Keratinocyte (primary cell): ENCODE data around the gene SLFN14. TPM values are rescaled to one million over a fixed set of nuclear protein-coding genes. Genes with fewer than 3 reads are reported as not detected.
"Not testable (repeated sequence)": the region's sequence is repeated elsewhere in the genome, so short reads cannot be mapped to it uniquely, and the experiment has no call there.

Source experiments
- DNase-seq: peaks from one replicate; pipeline ENCODE4 v3.0.0-alpha.2; 2011; ENCODE audit warnings: low read depth, missing footprints, low spot score
- FAIRE-seq: peaks from 2 replicates; lab custom pipeline; 2011; peaks lifted over from hg19 to GRCh38; lab: Jason Lieb, UNC
- H2AFZ ChIP-seq: 2 replicates; pipeline ENCODE4 v1.6.0; 2012; ENCODE audit warnings: low read length, control low read depth, inconsistent platforms; ENCODE audit not compliant: control insufficient read depth
- H3K27ac ChIP-seq: 2 replicates; pipeline ENCODE4 v1.5.1; 2011; ENCODE audit warnings: low read length; ENCODE audit not compliant: control insufficient read depth, insufficient read depth
- H3K27me3 ChIP-seq: 3 replicates; pipeline ENCODE4 v1.6.0; 2011; ENCODE audit warnings: low read length; ENCODE audit not compliant: control insufficient read depth, insufficient read depth; ENCODE audit errors: extremely low read depth
- H3K36me3 ChIP-seq, 2 experiments: 2 replicates in 1 of 2; 3 replicates in 1 of 2; pipeline ENCODE4 v1.5.1; 2011; ENCODE audit warnings: low read length in 2 of 2, mild to moderate bottlenecking in 1 of 2; ENCODE audit not compliant: control insufficient read depth in 2 of 2, insufficient read depth in 2 of 2; ENCODE audit errors: extremely low read depth in 1 of 2
- H3K4me1 ChIP-seq: 3 replicates; pipeline ENCODE4 v1.5.1; 2011; ENCODE audit warnings: low read length; ENCODE audit not compliant: control insufficient read depth, insufficient read depth; ENCODE audit errors: extremely low read depth
- H3K4me2 ChIP-seq: 3 replicates; pipeline ENCODE4 v1.6.0; 2011; ENCODE audit warnings: low read depth, low read length; ENCODE audit not compliant: control insufficient read depth, insufficient read depth; ENCODE audit errors: extremely low read depth
- H3K4me3 ChIP-seq, 3 experiments: fragments of 200-600 bp in 1 of 3; sonication (generic) in 1 of 3; 2 replicates in 2 of 3; 3 replicates in 1 of 3; pipeline ENCODE4 v1.5.1; 2011 to 2016; ENCODE audit warnings: low read length in 3 of 3, mild to moderate bottlenecking in 3 of 3, control low read depth in 2 of 3, inconsistent platforms in 1 of 3, low read depth in 1 of 3, mixed read lengths in 1 of 3, mixed run types in 1 of 3, moderate library complexity in 1 of 3; ENCODE audit not compliant: control insufficient read depth in 2 of 3, insufficient read depth in 2 of 3; ENCODE audit errors: extremely low read depth in 1 of 3
- H3K79me2 ChIP-seq: 2 replicates; pipeline ENCODE4 v1.6.0; 2012; ENCODE audit warnings: low read length; ENCODE audit not compliant: control insufficient read depth, insufficient read depth
- H3K9ac ChIP-seq: 3 replicates; pipeline ENCODE4 v1.6.0; 2011; ENCODE audit warnings: low read length; ENCODE audit not compliant: control insufficient read depth, insufficient read depth; ENCODE audit errors: extremely low read depth
- H3K9me1 ChIP-seq: 3 replicates; pipeline ENCODE4 v1.6.0; 2011; ENCODE audit warnings: low read length; ENCODE audit not compliant: control insufficient read depth, insufficient read depth; ENCODE audit errors: extremely low read depth
- H3K9me3 ChIP-seq: 2 replicates; pipeline ENCODE4 v1.5.1; 2012; ENCODE audit warnings: low read depth, low read length; ENCODE audit not compliant: control insufficient read depth
- H4K20me1 ChIP-seq: 3 replicates; pipeline ENCODE4 v1.6.0; 2011; ENCODE audit warnings: low read length; ENCODE audit not compliant: control insufficient read depth, insufficient read depth; ENCODE audit errors: extremely low read depth
- EZH2 ChIP-seq: IDR thresholded peaks from one replicate; pipeline ENCODE4 v1.6.1; 2012; ENCODE audit warnings: inconsistent platforms, mild to moderate bottlenecking, low read length, moderate library complexity
- dilution Hi-C: fragments of 300-500 bp; cut with MboI; formaldehyde crosslinking; loops from one replicate; pipeline ENCODE4 v1.7.0; 2020; ENCODE audit warnings: low sequenced_read_pairs; ENCODE audit not compliant: extremely low pct_ligation_motif_present
- polyA plus RNA-seq, 5 experiments: library from polyadenylated mRNA; depleted of rRNA in 3 of 5; stranded (reverse) in 3 of 5; stranded (forward) in 1 of 5; unstranded in 1 of 5; fragments of >200 nt; gene quantifications; 1 replicate in 1 of 5; 2 replicates in 3 of 5; 3 replicates in 1 of 5; pipeline versions ENCODE4 v1.2.1 to v1.2.3, GENCODE V29; 2011 to 2012; ENCODE audit warnings: missing spikeins in 2 of 5, low read depth in 1 of 5, low replicate concordance in 1 of 5
- TF ChIP-seq, protein P1 (sequence below), 3 experiments: IDR thresholded peaks in 1 of 3; conservative IDR thresholded peaks in 1 of 3; optimal IDR thresholded peaks in 1 of 3; 2 replicates in 2 of 3; 3 replicates in 1 of 3; pipeline versions ENCODE3 to v1.5.1; 2011; ENCODE audit warnings: low read length in 3 of 3, mild to moderate bottlenecking in 3 of 3, moderate library complexity in 2 of 3, control low read depth in 1 of 3, inconsistent platforms in 1 of 3; ENCODE audit not compliant: insufficient read depth in 2 of 3; ENCODE audit errors: extremely low read depth in 1 of 3

The SLFN14 gene
- polyA plus RNA-seq, 1 donor (not counting 4 experiments of a cell fraction or from before 2014, with no cell fraction given) = not detected

DNA sequence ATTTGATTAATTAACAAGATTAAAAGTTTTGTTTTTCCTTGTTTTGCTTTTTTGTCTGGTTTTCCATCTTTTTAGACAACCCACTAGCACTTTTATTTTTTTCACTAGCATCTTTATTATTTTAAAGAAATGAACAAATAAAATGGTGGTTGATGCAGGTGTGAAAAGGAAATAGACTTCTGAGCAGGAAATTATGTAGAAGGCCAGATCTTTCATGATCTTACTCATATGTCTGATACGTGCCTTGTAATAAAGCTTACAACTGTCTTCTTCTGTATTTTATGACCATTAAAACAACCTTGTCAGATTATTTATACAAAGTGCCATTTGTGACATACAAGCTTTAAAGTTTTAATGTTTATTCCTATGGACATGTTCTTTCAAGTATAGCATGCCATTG lies 29.5 kb downstream of the SLFN14 start:
- dilution Hi-C loops = no loop called here
- no peak for TF ChIP-seq EZH2
- TF ChIP-seq, protein P1, sequence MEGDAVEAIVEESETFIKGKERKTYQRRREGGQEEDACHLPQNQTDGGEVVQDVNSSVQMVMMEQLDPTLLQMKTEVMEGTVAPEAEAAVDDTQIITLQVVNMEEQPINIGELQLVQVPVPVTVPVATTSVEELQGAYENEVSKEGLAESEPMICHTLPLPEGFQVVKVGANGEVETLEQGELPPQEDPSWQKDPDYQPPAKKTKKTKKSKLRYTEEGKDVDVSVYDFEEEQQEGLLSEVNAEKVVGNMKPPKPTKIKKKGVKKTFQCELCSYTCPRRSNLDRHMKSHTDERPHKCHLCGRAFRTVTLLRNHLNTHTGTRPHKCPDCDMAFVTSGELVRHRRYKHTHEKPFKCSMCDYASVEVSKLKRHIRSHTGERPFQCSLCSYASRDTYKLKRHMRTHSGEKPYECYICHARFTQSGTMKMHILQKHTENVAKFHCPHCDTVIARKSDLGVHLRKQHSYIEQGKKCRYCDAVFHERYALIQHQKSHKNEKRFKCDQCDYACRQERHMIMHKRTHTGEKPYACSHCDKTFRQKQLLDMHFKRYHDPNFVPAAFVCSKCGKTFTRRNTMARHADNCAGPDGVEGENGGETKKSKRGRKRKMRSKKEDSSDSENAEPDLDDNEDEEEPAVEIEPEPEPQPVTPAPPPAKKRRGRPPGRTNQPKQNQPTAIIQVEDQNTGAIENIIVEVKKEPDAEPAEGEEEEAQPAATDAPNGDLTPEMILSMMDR (optimal IDR thresholded peaks at IDR 0.05 in 1 of 3, IDR thresholded peaks at IDR 0.05 in 1 of 3, conservative IDR thresholded peaks at IDR 0.05 in 1 of 3; ENCODE audit: extremely low read depth in 1 of 3, insufficient read depth in 2 of 3, low read length in 3 of 3) = no peak
- FAIRE-seq = no peak

DNA sequence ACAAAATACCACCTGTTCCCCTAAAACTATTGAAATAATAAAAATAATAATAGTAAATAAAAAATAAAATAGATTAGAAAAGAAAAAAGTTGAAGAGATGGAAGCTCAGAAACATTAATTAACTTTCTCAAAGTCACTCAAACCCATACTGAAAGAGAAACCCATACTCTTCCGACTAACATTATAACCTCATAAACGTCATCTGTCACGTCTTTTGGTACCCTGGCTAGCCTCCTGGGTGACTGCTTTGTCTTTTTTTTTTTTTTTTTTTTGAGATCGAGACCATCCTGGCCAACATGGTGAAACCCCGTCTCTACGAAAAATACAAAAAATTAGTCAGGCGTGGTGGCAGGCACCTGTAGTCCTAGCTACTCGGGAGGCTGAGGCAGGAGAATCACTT lies 30.8 kb downstream of the SLFN14 start:
- H3K36me3 ChIP-seq = no peaks in the 10 kb centered on the region
- TF ChIP-seq, protein P1 (optimal IDR thresholded peaks at IDR 0.05 in 1 of 3, IDR thresholded peaks at IDR 0.05 in 1 of 3, conservative IDR thresholded peaks at IDR 0.05 in 1 of 3; ENCODE audit: extremely low read depth in 1 of 3, insufficient read depth in 2 of 3, low read length in 3 of 3) = no peak
- TF ChIP-seq EZH2 = no peak
- H2AFZ ChIP-seq = no peak overlapping the region
- FAIRE-seq (no peak), DNase-seq (no peak)
- H3K79me2 ChIP-seq = no peaks in the 10 kb centered on the region
- H3K9me1 ChIP-seq = no peaks in the 10 kb centered on the region
- H3K27me3 ChIP-seq = no peaks in the 10 kb centered on the region
- no peak overlapping the region for H3K4me2 ChIP-seq
- dilution Hi-C loops = loop anchor here (10.0 kb wide), 1 partner anchor 215 kb away; no protein-coding TSS in a partner anchor
- H3K4me3 ChIP-seq = no peak overlapping the region
- no peaks in the 10 kb centered on the region for H3K9me3 ChIP-seq
- no peaks in the 10 kb centered on the region for H3K4me1 ChIP-seq
- H4K20me1 ChIP-seq = no peaks in the 10 kb centered on the region
- no peak overlapping the region for H3K27ac ChIP-seq
- no peak overlapping the region for H3K9ac ChIP-seq

More for the DNA sequence above, 29.5 kb downstream of the SLFN14 start:
- Histone ChIP-seq H3K9me3 (no peaks in the 10 kb centered on the region), H3K4me1 (no peaks in the 10 kb centered on the region), H3K27ac (no peak overlapping the region), H3K4me3 (no peak overlapping the region), H3K27me3 (no peaks in the 10 kb centered on the region), H3K9ac (no peak overlapping the region), H3K79me2 (no peaks in the 10 kb centered on the region), H3K9me1 (no peaks in the 10 kb centered on the region), H2AFZ (no peak overlapping the region), H3K36me3 (no peaks in the 10 kb centered on the region), H3K4me2 (no peak overlapping the region), H4K20me1 (no peaks in the 10 kb centered on the region)
- DNase-seq = no peak

DNA sequence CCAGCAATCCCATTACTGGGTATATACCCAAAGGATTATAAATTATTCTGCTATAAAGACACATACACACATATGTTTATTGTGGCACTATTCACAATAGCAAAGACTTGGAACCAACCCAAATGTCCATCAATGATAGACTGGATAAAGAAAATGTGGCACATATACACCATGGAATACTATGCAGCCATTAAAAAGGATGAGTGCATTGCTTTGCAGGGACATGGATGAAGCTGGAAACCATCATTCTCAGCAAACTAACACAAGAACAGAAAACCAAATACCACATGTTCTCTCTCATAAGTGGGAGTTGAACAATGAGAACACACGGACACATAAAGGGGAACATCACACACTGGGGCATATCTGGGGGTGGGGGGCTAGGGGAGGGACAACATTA lies 31.3 kb downstream of the SLFN14 start:
- H3K9ac ChIP-seq, H3K79me2 ChIP-seq, H4K20me1 ChIP-seq, H3K36me3 ChIP-seq, H2AFZ ChIP-seq, H3K4me2 ChIP-seq, H3K27me3 ChIP-seq, FAIRE-seq, H3K4me1 ChIP-seq, H3K27ac ChIP-seq, H3K4me3 ChIP-seq, H3K9me1 ChIP-seq, H3K9me3 ChIP-seq, DNase-seq: not testable (repeated sequence)
- dilution Hi-C loops = loop anchor here (10.0 kb wide), 1 partner anchor 215 kb away; no protein-coding TSS in a partner anchor
